IMR-90 (cell line): ENCODE results near the gene GH2.
A peak's percentile ranks its signal among the peaks of the same experiment; 100 is the strongest.
"Not testable (repeated sequence)": the region's sequence is repeated elsewhere in the genome, so short reads cannot be mapped to it uniquely, and the experiment has no call there.

Experiments
- BHLHE40 ChIP-seq: fragments of 150-350 bp; IDR thresholded peaks from 2 replicates; pipeline ENCODE4 v1.6.1; 2016; ENCODE audit warnings: mild to moderate bottlenecking, low read depth, low read length
- CTCF ChIP-seq: conservative IDR thresholded peaks from 2 replicates; pipeline ENCODE4 v1.5.1; 2012; ENCODE audit warnings: mild to moderate bottlenecking, low read depth, low read length, improper control_type of control experiment

DNA sequence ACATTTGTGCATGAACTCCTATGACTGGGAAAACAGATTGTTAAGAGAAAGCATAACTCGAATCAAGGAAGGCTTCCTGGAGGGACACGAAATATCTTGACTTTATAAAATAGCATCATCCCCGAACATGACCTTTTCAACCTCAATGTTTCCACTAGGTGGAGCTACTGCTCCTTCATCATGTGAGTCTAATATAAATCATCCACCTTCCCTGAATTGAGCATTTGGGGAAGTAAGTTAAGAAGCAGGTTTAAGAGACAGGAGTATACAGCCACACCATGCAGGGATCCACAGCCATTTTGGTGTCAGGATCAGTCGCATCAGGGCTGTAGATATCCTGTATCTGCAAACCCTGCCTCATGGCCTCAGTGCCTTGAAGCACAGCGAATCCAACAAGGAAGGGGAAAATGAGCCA is 22.1 kb upstream of the GH2 start:
- 0 out of 2 replicates have a peak, but pooled peaks have one; percentile 8 for TF ChIP-seq CTCF
- not testable (repeated sequence) for TF ChIP-seq BHLHE40
